ENCODE measurements around the gene INSRR.

Gene INSRR

GRCh38 chr1:156803086-156803851, 55.6 kb downstream of the INSRR start:
- no peak for DNase-seq

DNA sequence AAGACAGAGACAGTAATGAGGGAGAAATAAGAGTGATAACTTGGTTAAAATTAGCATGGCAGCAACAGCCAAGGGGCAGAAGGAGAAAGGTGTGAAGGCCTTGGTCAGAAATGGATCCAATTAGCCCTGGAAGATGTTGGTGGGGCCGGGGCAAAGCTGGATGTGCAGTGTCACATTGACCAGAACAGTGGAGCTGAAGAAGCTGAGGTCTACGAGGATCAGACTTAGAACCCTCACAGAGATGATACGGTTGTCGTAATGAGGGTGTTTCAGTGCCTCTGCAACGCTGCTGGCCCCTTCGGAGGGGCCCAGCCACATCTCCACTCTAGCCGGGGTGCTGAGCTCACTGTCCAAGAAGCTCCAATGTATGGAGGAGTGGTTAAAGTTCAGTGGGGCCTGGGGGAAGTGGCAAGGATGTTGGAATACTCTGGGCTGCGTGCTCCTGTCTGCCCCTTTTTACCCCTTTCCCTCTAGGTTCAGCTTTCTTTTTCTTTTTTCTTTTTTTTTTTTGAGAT, 56.4 kb downstream of the INSRR start:
- DNase-seq = no peak

GRCh38 chr1:156801409-156802121, 57.4 kb downstream of the INSRR start:
- no peak for DNase-seq

- DNase-seq = peak; percentile 19
Observed at GRCh38 chr1:156797212-156797871, 61.6 kb downstream of the INSRR start.

DNA sequence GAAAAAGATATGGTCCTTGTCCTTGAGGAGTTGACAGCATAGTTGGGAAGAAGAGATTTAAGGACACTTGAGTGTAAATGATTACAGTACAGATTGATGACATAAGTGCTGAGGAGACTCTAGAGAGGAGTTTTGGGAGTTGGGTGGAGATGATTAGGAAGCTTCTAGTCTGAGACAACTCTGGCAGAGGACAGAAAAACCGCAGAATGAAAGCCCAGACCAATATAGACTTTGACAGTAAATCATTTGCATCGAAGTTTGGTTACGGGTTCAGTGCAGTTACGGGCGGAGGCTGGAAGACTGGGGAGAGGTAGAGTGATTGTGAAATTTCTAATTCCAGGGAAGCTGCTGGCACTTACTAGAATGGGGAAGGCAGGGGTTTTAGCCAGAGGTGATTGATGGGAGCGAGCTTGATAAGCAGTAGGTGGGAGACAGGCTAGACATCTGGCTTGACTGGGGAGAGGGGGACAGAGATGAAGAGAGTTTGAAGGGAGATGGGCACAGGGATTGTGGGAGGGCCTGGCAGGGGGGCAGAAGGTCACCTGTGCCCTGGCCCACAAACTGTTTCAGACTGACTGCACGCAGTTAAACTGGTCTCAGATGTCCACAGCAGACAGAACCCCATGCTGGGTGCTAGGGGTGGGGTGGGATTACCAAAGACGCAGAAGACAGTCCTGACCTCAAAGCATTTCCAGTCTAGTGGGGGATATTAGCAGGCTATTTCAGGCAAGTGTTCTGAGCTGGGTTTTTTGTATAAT, 62.4 kb downstream of the INSRR start:
- DNase-seq = no peak

- DNase-seq = no peak
Observed at GRCh38 chr1:156795787-156796186, 63.1 kb downstream of the INSRR start.

GRCh38 chr1:156795374-156795733, 63.6 kb downstream of the INSRR start:
- no peak for DNase-seq

DNA sequence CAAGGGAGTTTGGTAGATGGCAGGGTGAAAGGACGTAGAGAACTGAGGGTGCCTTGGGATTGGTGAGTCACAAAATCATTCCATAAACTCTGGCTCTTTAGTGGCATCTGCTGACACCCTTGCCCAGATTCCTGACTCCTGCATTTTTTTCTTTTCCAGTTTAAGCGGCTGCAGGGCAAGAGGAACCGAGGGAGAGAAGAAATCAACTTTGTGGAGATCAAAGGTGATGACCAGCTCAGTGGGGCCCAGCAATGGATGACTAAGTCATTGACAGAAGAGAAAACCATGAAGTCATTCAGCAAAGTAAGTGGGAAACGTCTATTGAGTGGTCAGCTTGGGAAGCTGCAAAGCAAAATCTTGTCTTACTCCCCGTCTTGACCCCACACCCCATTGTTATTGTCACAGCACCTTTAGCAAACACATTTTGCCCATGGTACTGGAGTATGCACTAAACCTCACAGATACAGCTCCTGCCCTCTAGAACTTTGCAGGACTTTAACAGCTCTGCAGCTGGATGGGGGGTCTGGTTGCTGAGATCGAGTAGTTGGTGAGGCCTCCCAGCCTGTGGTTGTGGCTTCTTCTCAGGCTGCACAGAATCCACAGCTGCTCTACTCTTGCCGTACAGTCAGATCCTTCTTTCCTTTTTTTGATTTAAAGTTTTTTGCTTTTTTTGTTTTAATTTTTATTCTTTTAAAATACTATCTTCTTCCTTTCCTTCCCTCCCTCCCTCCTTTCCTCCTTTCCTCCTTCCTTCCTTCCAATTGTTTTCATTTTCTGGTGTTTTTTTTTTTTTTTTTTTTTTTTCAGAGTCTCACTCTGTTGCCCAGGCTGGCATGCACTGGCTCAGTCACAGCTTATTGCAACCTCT, 64.2 kb downstream of the INSRR start:
- no peak for DNase-seq
